Suprapubic skin (tissue), 4 donors: ENCODE results near the gene CDC42EP4. TPM values are rescaled to one million over a fixed set of nuclear protein-coding genes. Genes with fewer than 3 reads are reported as not detected.

ENCODE experiments used
- DNase-seq, 2 donors: peaks; one replicate each; pipeline ENCODE4 v3.0.0-alpha.2; 2019; ENCODE audit warnings: low spot score in 2 of 2
- H3K27ac ChIP-seq: fragments of 200-600 bp; sonication (generic); one replicate; pipeline ENCODE4 v1.5.1; 2019
- H3K27me3 ChIP-seq: fragments of 200-600 bp; sonication (generic); one replicate; pipeline ENCODE4 v1.5.1; 2019
- H3K36me3 ChIP-seq: fragments of 200-600 bp; sonication (generic); one replicate; pipeline ENCODE4 v1.5.1; 2019
- H3K4me1 ChIP-seq: fragments of 200-600 bp; sonication (generic); one replicate; pipeline ENCODE4 v1.5.1; 2019
- H3K4me3 ChIP-seq: fragments of 200-600 bp; sonication (generic); one replicate; pipeline ENCODE4 v1.5.1; 2019; ENCODE audit warnings: mild to moderate bottlenecking
- H3K9me3 ChIP-seq: fragments of 200-600 bp; sonication (generic); one replicate; pipeline ENCODE4 v1.5.1; 2019
- CTCF ChIP-seq, 2 donors: fragments of 200-600 bp in 1 of 2; fragments of 450-650 bp in 1 of 2; sonication (generic) in 1 of 2; IDR thresholded peaks; one replicate each; pipeline ENCODE4 v1.5.1; 2016 to 2019; ENCODE audit warnings: antibody characterized with exemption in 2 of 2, mild to moderate bottlenecking in 1 of 2, moderate library complexity in 1 of 2
- EP300 ChIP-seq: sonication (generic); formaldehyde crosslinking; IDR thresholded peaks from one replicate; pipeline ENCODE4 v1.6.1; 2017; ENCODE audit warnings: antibody characterized with exemption
- POLR2A ChIP-seq, 2 donors: fragments of 450-650 bp; IDR thresholded peaks; one replicate each; pipeline ENCODE4 v1.6.1; 2017; ENCODE audit warnings: antibody characterized with exemption in 2 of 2, mild to moderate bottlenecking in 2 of 2, moderate library complexity in 2 of 2
- POLR2AphosphoS5 ChIP-seq, 3 donors: sonication (generic); formaldehyde crosslinking; IDR thresholded peaks; one replicate each; pipeline ENCODE4 v1.6.1; 2017; ENCODE audit warnings: antibody characterized with exemption in 3 of 3
- WGBS: methylation state at CpG from one replicate; pipeline ENCODE4 v1.1.5; 2018; 5-methylcytosine and 5-hydroxymethylcytosine counted together
- total RNA-seq, 4 donors: library from RNA; depleted of rRNA; stranded (reverse); fragments of >200 nt; gene quantifications; one replicate each; pipeline ENCODE4 v1.1.0, GENCODE V29; 2016

CDC42EP4 gene
- total RNA-seq, 4 donors from 2014 or later, result 60.0 to 86.8 (median 81.5) TPM

GRCh38 chr17:73300392-73300791 lies 11.4 kb downstream of the CDC42EP4 start:
- no peak for TF ChIP-seq EP300
- TF ChIP-seq CTCF (IDR thresholded peaks at IDR 0.05), result no peak
- no peak for TF ChIP-seq POLR2AphosphoS5 (IDR thresholded peaks at IDR 0.05)
- TF ChIP-seq POLR2A (IDR thresholded peaks at IDR 0.05), result no peak
- WGBS, result 79% methylated on average over 3 of the region's 3 CpGs
- no peaks in the 10 kb centered on the region for H3K36me3 ChIP-seq
- no peaks in the 10 kb centered on the region for H3K9me3 ChIP-seq
- peaks cover 68% of the 10 kb centered on the region for H3K4me1 ChIP-seq
- DNase-seq, result no peak
- no peak overlapping the region for H3K27ac ChIP-seq
- H3K4me3 ChIP-seq, result no peak overlapping the region
- H3K27me3 ChIP-seq, result no peaks in the 10 kb centered on the region

GRCh38 chr17:73297934-73298861 lies 13.6 kb downstream of the CDC42EP4 start:
- no peak overlapping the region for H3K4me3 ChIP-seq
- peaks cover 68% of the 10 kb centered on the region for H3K4me1 ChIP-seq
- 65% methylated on average over 15 of the region's 15 CpGs for WGBS
- H3K27ac ChIP-seq, result no peak overlapping the region
- no peak for DNase-seq
- no peaks in the 10 kb centered on the region for H3K9me3 ChIP-seq
- H3K36me3 ChIP-seq, result no peaks in the 10 kb centered on the region
- TF ChIP-seq EP300 (no peak), CTCF (IDR thresholded peaks at IDR 0.05) (no peak), POLR2AphosphoS5 (IDR thresholded peaks at IDR 0.05) (no peak), POLR2A (IDR thresholded peaks at IDR 0.05) (no peak)
- no peaks in the 10 kb centered on the region for H3K27me3 ChIP-seq

DNA sequence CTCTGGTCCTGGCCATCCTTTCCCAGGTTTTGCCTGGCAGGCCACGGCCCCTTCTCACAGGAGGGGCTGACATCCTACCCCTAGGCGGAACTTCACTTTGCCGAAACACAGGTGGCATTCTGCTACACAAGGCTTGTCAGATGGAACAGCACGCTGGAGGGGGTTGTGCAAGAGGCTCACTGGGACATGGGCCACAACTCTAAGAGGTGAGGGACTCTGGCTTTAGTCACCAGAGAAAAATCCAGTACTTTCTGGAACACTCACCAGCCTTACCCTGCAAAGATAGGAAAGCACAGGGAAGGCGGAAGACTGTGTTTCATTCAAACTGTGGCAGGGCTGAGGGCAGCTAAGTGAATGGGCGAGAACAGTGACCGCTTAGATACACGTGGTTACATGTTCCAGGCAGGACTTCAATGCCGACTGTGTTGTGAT lies 18.3 kb downstream of the CDC42EP4 start:
- no peak for TF ChIP-seq CTCF (IDR thresholded peaks at IDR 0.05)
- peak in 2 of 3 donors; percentile 50 to 61 for TF ChIP-seq POLR2AphosphoS5 (IDR thresholded peaks at IDR 0.05)
- no peak for TF ChIP-seq POLR2A (IDR thresholded peaks at IDR 0.05)
- TF ChIP-seq EP300, result no peak
- Histone ChIP-seq H3K4me3 (no peak overlapping the region), H3K4me1 (peaks cover 80% of the 10 kb centered on the region), H3K36me3 (no peaks in the 10 kb centered on the region), H3K9me3 (no peaks in the 10 kb centered on the region), H3K27ac (peak overlapping the region; percentile 89), H3K27me3 (no peaks in the 10 kb centered on the region)
- no peak for DNase-seq
- WGBS, result 54% methylated on average over 9 of the region's 9 CpGs

DNA sequence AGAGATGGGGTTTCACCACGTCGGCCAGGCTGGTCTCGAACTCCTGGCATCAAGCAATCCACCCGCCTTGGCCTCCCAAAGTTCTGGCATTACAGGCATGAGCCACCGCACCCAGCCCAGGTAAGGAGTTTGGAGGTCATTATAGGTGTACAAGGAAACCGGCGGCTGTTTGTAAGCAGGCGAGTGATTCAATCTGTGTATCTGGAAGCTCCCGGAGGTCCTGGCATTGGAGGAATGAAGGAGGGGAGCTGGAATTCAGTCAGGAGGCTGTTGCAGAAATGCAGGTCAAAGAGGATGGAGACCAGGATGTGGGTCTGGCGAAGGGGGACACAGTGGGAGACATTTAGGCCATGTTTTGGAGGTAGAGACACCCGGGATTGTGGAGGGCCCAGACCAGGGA lies 18.8 kb downstream of the CDC42EP4 start:
- Histone ChIP-seq H3K27me3 (no peaks in the 10 kb centered on the region), H3K27ac (peak overlapping the region; percentile 89), H3K36me3 (no peaks in the 10 kb centered on the region), H3K9me3 (no peaks in the 10 kb centered on the region), H3K4me3 (no peak overlapping the region), H3K4me1 (peaks cover 80% of the 10 kb centered on the region)
- 43% methylated on average over 11 of the region's 11 CpGs for WGBS
- DNase-seq, result no peak
- no peak for TF ChIP-seq EP300

GRCh38 chr17:73292031-73292531 lies 19.7 kb downstream of the CDC42EP4 start:
- DNase-seq, result no peak
- Histone ChIP-seq H3K27me3 (no peaks in the 10 kb centered on the region), H3K9me3 (no peaks in the 10 kb centered on the region), H3K4me1 (peaks cover 85% of the 10 kb centered on the region), H3K27ac (peak overlapping the region; percentile 89), H3K36me3 (no peaks in the 10 kb centered on the region), H3K4me3 (peak overlapping the region; percentile 19)
- WGBS, result 51% methylated on average over 12 of the region's 12 CpGs
- TF ChIP-seq POLR2AphosphoS5 (IDR thresholded peaks at IDR 0.05) (no peak), EP300 (no peak), CTCF (IDR thresholded peaks at IDR 0.05) (no peak), POLR2A (IDR thresholded peaks at IDR 0.05) (no peak)
